Mucosa of descending colon (tissue), 3 donors: Measurements from ENCODE around the gene EPG5. TPM values are rescaled to one million over a fixed set of nuclear protein-coding genes. Genes with fewer than 3 reads are reported as not detected.

Experiments used
- ATAC-seq: fragments of 200-7000 bp; cut with Tn5 transposase; one replicate; pipeline ENCODE4 v1.9.1; 2020; ENCODE audit warnings: mild to moderate bottlenecking, moderate library complexity
- DNase-seq, 3 donors: peaks; one replicate each; pipeline ENCODE4 v3.0.0-alpha.2; 2020
- H3K36me3 ChIP-seq: fragments of 200-600 bp; one replicate; pipeline ENCODE4 v1.8.0; 2021; ENCODE audit warnings: low read depth, mild to moderate bottlenecking
- H3K4me1 ChIP-seq: fragments of 200-600 bp; one replicate; pipeline ENCODE4 v1.8.0; 2021; ENCODE audit warnings: low read depth, mild to moderate bottlenecking
- H3K4me3 ChIP-seq: fragments of 200-600 bp; one replicate; pipeline ENCODE4 v1.8.0; 2021; ENCODE audit warnings: mild to moderate bottlenecking
- H3K9me3 ChIP-seq: fragments of 200-600 bp; one replicate; pipeline ENCODE4 v1.8.0; 2021; ENCODE audit warnings: mild to moderate bottlenecking
- CTCF ChIP-seq: fragments of 200-600 bp; IDR thresholded peaks from one replicate; pipeline ENCODE4 v1.8.0; 2022; ENCODE audit warnings: antibody characterized with exemption, mild to moderate bottlenecking
- intact Hi-C, 2 donors: fragments of 100-400 bp; cut with DNase I in 1 of 2; cut with micrococcal nuclease in 1 of 2; formaldehyde crosslinking; loops; one replicate each; pipeline versions ENCODE4 v1.11.0 to v1.11.1; 2022; cut with DNase I, micrococcal nuclease
- total RNA-seq, 3 donors: library from RNA; stranded (reverse); fragmentation: NEBNext Ultra II Directional in 2 of 3; extraction: Animal tissue kit (Norgen Biotek cat#: 25700) in 2 of 3; gene quantifications; one replicate each; pipeline versions ENCODE4 v1.2.1 to v1.2.4, GENCODE V29; 2021 to 2023
- donor health status: DM: no; HTN: no; CAD: no; lungs with moderate emphysema.
- donor health status: DM: no; HTN: no; CAD: no.
- donor health status: DM: no; HTN: yes; CAD: no.

Gene EPG5
- total RNA-seq, 3 donors from 2014 or later, result 21.7 to 29.0 (median 25.6) TPM

DNA sequence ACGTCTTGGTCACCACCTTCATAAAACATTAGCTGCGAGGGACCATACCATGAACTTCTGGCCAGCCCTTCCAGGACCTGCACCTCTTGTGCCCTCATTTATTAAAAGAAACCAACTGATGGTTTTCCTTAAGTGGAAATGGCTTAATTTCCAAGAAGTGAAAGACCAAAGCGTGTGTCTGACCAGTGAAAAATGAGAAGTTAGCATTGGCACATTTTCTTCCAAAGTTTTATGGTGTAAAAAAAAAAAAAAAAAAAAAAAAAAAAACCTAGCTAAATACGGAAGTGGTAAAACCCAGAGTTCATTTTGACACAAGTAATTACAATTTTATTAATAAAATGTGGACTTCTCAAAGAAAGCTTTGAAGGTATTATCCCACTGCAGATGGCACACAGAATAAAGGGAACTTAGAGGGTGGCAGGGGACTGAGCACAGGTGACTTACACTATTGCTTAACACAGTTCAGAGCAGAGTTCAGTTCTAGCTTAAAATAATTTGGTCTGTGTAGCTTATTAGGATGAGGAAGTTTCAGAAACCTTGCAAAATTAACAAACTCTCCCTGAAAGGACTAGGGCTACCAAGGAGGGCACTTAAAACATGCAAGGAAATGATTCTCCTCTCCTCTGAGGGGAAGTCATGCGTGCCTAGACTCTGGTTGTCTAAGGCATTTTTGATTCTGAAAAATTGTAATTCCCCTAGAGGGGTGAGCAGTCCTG is 42.2 kb upstream of the EPG5 start:
- ATAC-seq, result peak; percentile 26
- Histone ChIP-seq H3K4me3 (no peak overlapping the region), H3K9me3 (no peaks in the 10 kb centered on the region), H3K36me3 (no peaks in the 10 kb centered on the region), H3K4me1 (no peaks in the 10 kb centered on the region)
- intact Hi-C loops, result no loop called here
- no peak for DNase-seq
- no peak for TF ChIP-seq CTCF

DNA sequence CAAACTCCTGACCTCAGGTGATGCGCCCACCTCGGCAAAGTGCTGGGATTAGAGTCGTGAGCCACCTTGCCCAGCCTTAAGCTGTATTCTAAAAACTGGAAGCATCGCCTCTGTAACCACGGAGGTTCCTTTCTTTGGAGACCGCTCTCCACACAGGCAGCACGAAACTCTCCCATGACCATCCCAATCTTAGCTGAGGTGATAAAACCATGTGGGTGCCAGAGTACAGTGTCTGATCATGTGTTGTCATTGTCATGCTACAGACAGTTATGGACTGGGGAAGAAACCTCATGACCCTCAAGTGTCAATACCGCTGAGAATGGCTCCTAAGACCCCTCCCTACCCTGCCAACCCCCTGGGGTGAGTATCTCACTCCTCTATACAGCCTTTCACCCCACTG is 41.4 kb upstream of the EPG5 start:
- no peaks in the 10 kb centered on the region for H3K9me3 ChIP-seq
- H3K36me3 ChIP-seq, result no peaks in the 10 kb centered on the region
- no peak for DNase-seq
- intact Hi-C loops, result no loop called here
- TF ChIP-seq CTCF, result no peak
- H3K4me1 ChIP-seq, result no peaks in the 10 kb centered on the region
- ATAC-seq, result no peak
- H3K4me3 ChIP-seq, result no peak overlapping the region

- TF ChIP-seq CTCF, result no peak
- DNase-seq, result no peak
- intact Hi-C loops, result no loop called here
- Histone ChIP-seq H3K4me1 (no peaks in the 10 kb centered on the region), H3K4me3 (no peak overlapping the region), H3K36me3 (no peaks in the 10 kb centered on the region), H3K9me3 (no peaks in the 10 kb centered on the region)
- ATAC-seq, result no peak
These were observed 40.0 kb upstream of the EPG5 start for GRCh38 chr18:46007165-46007564.

DNA sequence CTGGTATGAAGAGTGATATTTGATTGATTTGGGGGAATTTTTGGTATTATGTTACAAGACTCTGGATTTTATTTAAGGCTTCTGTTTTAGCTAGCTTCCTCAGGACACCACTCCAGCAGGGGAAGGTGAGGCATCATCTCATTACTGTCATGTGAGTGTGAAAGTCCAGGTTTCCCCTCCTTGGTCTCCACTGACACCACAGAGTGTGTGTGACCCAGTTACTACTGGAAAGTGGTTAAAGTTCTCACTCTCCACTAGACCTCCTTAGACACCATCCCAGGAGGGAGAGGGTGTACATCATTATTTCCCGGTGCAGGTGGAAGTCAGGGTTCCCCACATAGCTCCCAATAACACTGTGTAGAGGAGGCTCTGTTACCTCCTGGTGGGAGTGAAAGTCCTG is 35.8 kb upstream of the EPG5 start:
- no peaks in the 10 kb centered on the region for H3K9me3 ChIP-seq
- intact Hi-C loops, result no loop called here
- H3K4me1 ChIP-seq, result no peaks in the 10 kb centered on the region
- TF ChIP-seq CTCF, result no peak
- DNase-seq, result no peak
- no peak for ATAC-seq
- no peaks in the 10 kb centered on the region for H3K36me3 ChIP-seq
- no peak overlapping the region for H3K4me3 ChIP-seq

DNA sequence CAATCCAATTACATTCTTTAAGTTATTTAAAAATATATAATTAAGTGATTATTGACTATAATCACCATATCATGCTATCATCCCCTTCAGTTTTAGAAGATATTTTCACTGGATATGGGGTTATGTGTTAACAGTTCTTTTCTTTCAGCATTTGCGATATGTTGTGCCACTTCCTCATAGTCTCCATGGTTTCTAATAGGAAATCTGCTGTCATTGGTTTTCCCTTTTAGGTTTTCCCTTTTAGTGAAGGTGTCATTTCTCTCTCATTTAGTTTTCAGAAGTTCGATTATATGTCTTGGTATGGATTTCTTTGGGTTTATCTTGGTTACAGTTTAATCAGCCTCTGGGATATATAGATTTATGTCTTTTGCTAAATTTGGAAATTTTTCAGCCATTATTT is 34.8 kb upstream of the EPG5 start:
- no peak overlapping the region for H3K4me3 ChIP-seq
- intact Hi-C loops, result no loop called here
- TF ChIP-seq CTCF, result no peak
- DNase-seq (no peak), ATAC-seq (no peak)
- H3K4me1 ChIP-seq, result no peaks in the 10 kb centered on the region
- no peaks in the 10 kb centered on the region for H3K36me3 ChIP-seq
- H3K9me3 ChIP-seq, result no peaks in the 10 kb centered on the region

GRCh38 chr18:46001074-46001473 is 33.9 kb upstream of the EPG5 start:
- H3K9me3 ChIP-seq, result no peaks in the 10 kb centered on the region
- no peak for ATAC-seq
- no peak for DNase-seq
- no peak for TF ChIP-seq CTCF
- H3K36me3 ChIP-seq, result no peaks in the 10 kb centered on the region
- no peak overlapping the region for H3K4me3 ChIP-seq
- H3K4me1 ChIP-seq, result no peaks in the 10 kb centered on the region
- intact Hi-C loops, result no loop called here
